SK-N-SH (cell line): Measurements from ENCODE around the gene ELOVL3. TPM values are rescaled to one million over a fixed set of nuclear protein-coding genes. Genes with fewer than 3 reads are reported as not detected.

ENCODE experiments used
- CTCF ChIA-PET: fragments of 300-600, 350-600 bp; formaldehyde crosslinking; extraction: SDS; loops from one replicate; lab custom pipeline; 2021; lab: Yijun Ruan, JAX
- POLR2A ChIA-PET: fragments of 350-600 bp; sonication (Branson Sonifier 250); formaldehyde crosslinking; extraction: SDS; loops from one replicate; lab custom pipeline; 2020; ENCODE audit warnings: antibody characterized with exemption, inconsistent platforms; lab: Yijun Ruan, JAX
- DNase-seq: peaks from one replicate; pipeline ENCODE4 v3.0.0; 2012
- H2AFZ ChIP-seq: fragments of 200-600 bp; sonication (generic); 2 replicates; pipeline ENCODE4 v1.8.1; 2016; ENCODE audit warnings: antibody characterized with exemption, mild to moderate bottlenecking, low read depth
- H3F3A ChIP-seq: fragments of 200-600 bp; sonication (generic); replicated peaks from 2 replicates; pipeline ENCODE3; 2016; ENCODE audit warnings: antibody characterized with exemption, mild to moderate bottlenecking; ENCODE audit not compliant: insufficient read depth
- H3K27ac ChIP-seq, 2 experiments: fragments of 200-500 bp in 1 of 2; fragments of 200-600 bp in 1 of 2; sonication (Bioruptor generic) in 1 of 2; sonication (generic), shearing (Covaris generic) in 1 of 2; 2 replicates each; pipeline versions ENCODE4 v1.5.1 to v1.6.1; 2014 to 2016; ENCODE audit warnings: low read depth in 2 of 2, inconsistent platforms in 1 of 2, low read length in 1 of 2, mild to moderate bottlenecking in 1 of 2, mixed read lengths in 1 of 2
- H3K27me3 ChIP-seq: fragments of 200-600 bp; sonication (generic), shearing (Covaris generic); 2 replicates; pipeline ENCODE4 v1.6.1; 2016; ENCODE audit warnings: mixed run types; ENCODE audit not compliant: insufficient read depth
- H3K36me3 ChIP-seq, 2 experiments: fragments of 200-500 bp in 1 of 2; fragments of 200-600 bp in 1 of 2; sonication (Bioruptor generic) in 1 of 2; sonication (generic) in 1 of 2; replicated peaks in 1 of 2; 2 replicates each; pipeline versions ENCODE3 to v1.5.1; 2014 to 2016; ENCODE audit warnings: low read length in 1 of 2, mild to moderate bottlenecking in 1 of 2; ENCODE audit not compliant: insufficient read depth in 2 of 2, control insufficient read depth in 1 of 2
- H3K4me1 ChIP-seq, 2 experiments: fragments of 200-500 bp in 1 of 2; fragments of 200-600 bp in 1 of 2; sonication (Bioruptor generic) in 1 of 2; sonication (generic), shearing (Covaris generic) in 1 of 2; 2 replicates each; pipeline versions ENCODE4 v1.5.1 to v1.6.1; 2014 to 2016; ENCODE audit warnings: low read depth in 1 of 2, low read length in 1 of 2, mixed run types in 1 of 2; ENCODE audit not compliant: insufficient read depth in 2 of 2, control insufficient read depth in 1 of 2
- H3K4me2 ChIP-seq: fragments of 200-600 bp; sonication (generic), shearing (Covaris generic); 2 replicates; pipeline ENCODE4 v1.6.1; 2017; ENCODE audit warnings: mixed run types
- H3K4me3 ChIP-seq, 2 experiments: fragments of 200-500 bp in 1 of 2; fragments of 200-600 bp in 1 of 2; sonication (Bioruptor generic) in 1 of 2; sonication (generic), shearing (Covaris generic) in 1 of 2; 2 replicates each; pipeline versions ENCODE4 v1.5.1 to v1.8.1; 2014 to 2016; ENCODE audit warnings: low read depth in 2 of 2, inconsistent platforms in 1 of 2, low read length in 1 of 2, mild to moderate bottlenecking in 1 of 2, mixed read lengths in 1 of 2, moderate library complexity in 1 of 2
- H3K79me2 ChIP-seq: fragments of 200-600 bp; sonication (generic); 2 replicates; pipeline ENCODE4 v1.8.1; 2017; ENCODE audit warnings: mild to moderate bottlenecking; ENCODE audit not compliant: insufficient read depth
- H3K9ac ChIP-seq: fragments of 200-600 bp; sonication (generic); 2 replicates; pipeline ENCODE4 v1.6.1; 2017; ENCODE audit warnings: mixed run types
- H3K9me2 ChIP-seq: fragments of 200-600 bp; sonication (generic); 2 replicates; pipeline ENCODE4 v1.6.1; 2017; ENCODE audit warnings: mixed run types
- H3K9me3 ChIP-seq: fragments of 200-600 bp; sonication (generic); 2 replicates; pipeline ENCODE4 v1.6.1; 2017; ENCODE audit warnings: mixed run types, mild to moderate bottlenecking, moderate library complexity
- H4K20me1 ChIP-seq: fragments of 200-600 bp; sonication (generic); 2 replicates; pipeline ENCODE4 v1.6.1; 2017; ENCODE audit warnings: mild to moderate bottlenecking, mixed run types; ENCODE audit not compliant: insufficient read depth
- CTCF ChIP-seq: fragments of 200-600 bp; sonication (generic); IDR thresholded peaks from 2 replicates; pipeline ENCODE4 v1.6.1; 2017; ENCODE audit warnings: antibody characterized with exemption, mild to moderate bottlenecking, moderate library complexity
- ELF1 ChIP-seq: IDR thresholded peaks from 2 replicates; pipeline ENCODE4 v1.4.0; 2012
- FOXJ3 ChIP-seq: sonication (generic); formaldehyde crosslinking; IDR thresholded peaks from 2 replicates; pipeline ENCODE4 v1.5.1; 2020; ENCODE audit warnings: mild to moderate bottlenecking, missing genetic modification reagents
- GABPA ChIP-seq: IDR thresholded peaks from 2 replicates; pipeline ENCODE4 v1.4.0; 2012; ENCODE audit warnings: low read depth, mild to moderate bottlenecking
- GATA2 ChIP-seq: sonication (generic); formaldehyde crosslinking; IDR thresholded peaks from 2 replicates; pipeline ENCODE4 v1.5.0; 2020; ENCODE audit warnings: mild to moderate bottlenecking, missing genetic modification reagents
- JUND ChIP-seq: IDR thresholded peaks from 2 replicates; pipeline ENCODE4 v1.4.0; 2012
- MXI1 ChIP-seq: IDR thresholded peaks from 2 replicates; pipeline ENCODE4 v1.6.1; 2012; ENCODE audit warnings: mild to moderate bottlenecking, low read depth, low read length, improper control_type of control experiment
- NFIC ChIP-seq: IDR thresholded peaks from 2 replicates; pipeline ENCODE4 v1.4.0; 2012; ENCODE audit warnings: borderline replicate concordance
- RAD21 ChIP-seq: IDR thresholded peaks from 2 replicates; pipeline ENCODE4 v1.6.1; 2012; ENCODE audit warnings: mild to moderate bottlenecking, low read length
- REST ChIP-seq: IDR thresholded peaks from 2 replicates; pipeline ENCODE4 v1.6.1; 2012; ENCODE audit warnings: mild to moderate bottlenecking, low read depth, low read length, moderate library complexity
- SIN3A ChIP-seq: IDR thresholded peaks from 2 replicates; pipeline ENCODE4 v1.6.1; 2012; ENCODE audit warnings: low read depth, mild to moderate bottlenecking, low read length, moderate library complexity, borderline replicate concordance
- TAF1 ChIP-seq: IDR thresholded peaks from 2 replicates; pipeline ENCODE4 v1.6.1; 2012; ENCODE audit warnings: low read depth, mild to moderate bottlenecking, low read length, moderate library complexity, borderline replicate concordance
- TCF12 ChIP-seq: IDR thresholded peaks from 2 replicates; pipeline ENCODE4 v1.4.0; 2012
- YY1 ChIP-seq: IDR thresholded peaks from 2 replicates; pipeline ENCODE4 v1.4.0; 2012; ENCODE audit warnings: low read depth, mild to moderate bottlenecking
- polyA plus RNA-seq, 3 experiments: library from polyadenylated mRNA; depleted of rRNA; stranded (reverse); fragments of >200 nt; gene quantifications; 2 replicates each; pipeline ENCODE4 v1.2.3, GENCODE V29; 2012

Gene ELOVL3
- polyA plus RNA-seq, 1 of the 3 experiments (the other 2 are of a cell fraction): 0.25 TPM

- Histone ChIP-seq H3K79me2 (peaks cover 66% of the 10 kb centered on the region), H3K4me1 (peaks cover 8 to 18% of the 10 kb centered on the region in 2 experiments; a peak in 3 of 4 replicates), H3K9me2 (no peaks in the 10 kb centered on the region), H3K4me2 (peak overlapping the region; percentile 47), H3F3A (peaks cover 27% of the 10 kb centered on the region), H3K27me3 (no peaks in the 10 kb centered on the region), H3K9ac (0 out of 2 replicates have a peak overlapping the region, but pooled peaks have one; percentile 3), H2AFZ (no peak overlapping the region), H3K36me3 (peaks cover 2 to 14% of the 10 kb centered on the region in 2 experiments), H3K9me3 (no peaks in the 10 kb centered on the region), H4K20me1 (peaks cover 46% of the 10 kb centered on the region), H3K27ac (peak overlapping the region; percentile 30 to 56; a peak in 3 of 4 replicates), H3K4me3 (no peak overlapping the region)
- no peak for DNase-seq
- TF ChIP-seq TAF1 (no peak), TCF12 (peak; percentile 7; the same call in 1 of the 2 replicates), CTCF (peak; percentile 32), REST (no peak), ELF1 (no peak), NFIC (peak; percentile 43; the same call in 1 of the 2 replicates), YY1 (no peak), SIN3A (no peak), MXI1 (no peak), GATA2 (0 out of 2 replicates have a peak, but pooled peaks have one; percentile 13), GABPA (no peak), RAD21 (no peak), JUND (0 out of 2 replicates have a peak, but pooled peaks have one; percentile 3), FOXJ3 (CRISPR knock-in tag) (no peak)
- ChIA-PET POLR2A (no interaction called here), CTCF (interaction anchor here (0.7 to 2.2 kb wide), 7 partner anchors 16 to 196 kb away, joined by 3 to 14 read pairs (median 3); partner anchors contain the start of gene GBF1)
Observed at GRCh38 chr10:102268375-102268888, 42.3 kb downstream of the ELOVL3 start.
